K562 (cell line): ENCODE data around the gene PSMB11. TPM values are rescaled to one million over a fixed set of nuclear protein-coding genes. Genes with fewer than 3 reads are reported as not detected.

ENCODE experiments used
- PRPF4 ChIP-seq: fragments of 200-400 bp; formaldehyde crosslinking; IDR thresholded peaks from one replicate; pipeline ENCODE4 v1.6.1; 2017; ENCODE audit warnings: low read length, low read depth, mild to moderate bottlenecking; ENCODE audit not compliant: insufficient read depth, poor library complexity, severe bottlenecking
- polyA plus RNA-seq, 8 experiments: library from polyadenylated mRNA; depleted of rRNA in 4 of 8; stranded (reverse) in 5 of 8; unstranded in 3 of 8; fragments of >200 nt; fragmentation: Nextera tagmentation in 2 of 8; fragmentation: Illumina TruSeq in 1 of 8; extraction: Ambion mirVana in 2 of 8; extraction: Trizol in 1 of 8; gene quantifications; 2 replicates each; pipeline versions ENCODE4 v1.2.1 to v1.2.3, GENCODE V29; 2011 to 2014; ENCODE audit warnings: inconsistent platforms in 1 of 8, missing spikeins in 1 of 8
- total RNA-seq, 7 experiments: library from RNA; depleted of rRNA in 6 of 7; stranded (reverse); fragments of >200 nt in 6 of 7; fragmentation: Illumina TruSeq in 2 of 7; extraction: Trizol in 2 of 7; gene quantifications; 2 replicates each; pipeline versions ENCODE4 v1.2.1 to v1.2.3, GENCODE V29; 2011 to 2021; ENCODE audit warnings: low replicate concordance in 1 of 7
- TF ChIP-seq, protein P1 (sequence below): fragments of 450-650 bp; IDR thresholded peaks from 2 replicates; pipeline ENCODE4 v1.6.1; 2016; ENCODE audit warnings: low read depth
- TF ChIP-seq, protein P2 (sequence below): fragments of 450-650 bp; IDR thresholded peaks from 2 replicates; pipeline ENCODE4 v1.6.1; 2016; ENCODE audit warnings: mild to moderate bottlenecking, moderate library complexity
- TF ChIP-seq, protein P3 (sequence below): fragments of 450-650 bp; formaldehyde crosslinking; IDR thresholded peaks from 2 replicates; pipeline ENCODE4 v1.4.0; 2022; ENCODE audit warnings: missing genetic modification characterization

Gene PSMB11
- total and polyA plus RNA-seq, 9 of the 15 experiments (the other 6 are each of a cell fraction or from before 2014, with no cell fraction given), result not detected

DNA sequence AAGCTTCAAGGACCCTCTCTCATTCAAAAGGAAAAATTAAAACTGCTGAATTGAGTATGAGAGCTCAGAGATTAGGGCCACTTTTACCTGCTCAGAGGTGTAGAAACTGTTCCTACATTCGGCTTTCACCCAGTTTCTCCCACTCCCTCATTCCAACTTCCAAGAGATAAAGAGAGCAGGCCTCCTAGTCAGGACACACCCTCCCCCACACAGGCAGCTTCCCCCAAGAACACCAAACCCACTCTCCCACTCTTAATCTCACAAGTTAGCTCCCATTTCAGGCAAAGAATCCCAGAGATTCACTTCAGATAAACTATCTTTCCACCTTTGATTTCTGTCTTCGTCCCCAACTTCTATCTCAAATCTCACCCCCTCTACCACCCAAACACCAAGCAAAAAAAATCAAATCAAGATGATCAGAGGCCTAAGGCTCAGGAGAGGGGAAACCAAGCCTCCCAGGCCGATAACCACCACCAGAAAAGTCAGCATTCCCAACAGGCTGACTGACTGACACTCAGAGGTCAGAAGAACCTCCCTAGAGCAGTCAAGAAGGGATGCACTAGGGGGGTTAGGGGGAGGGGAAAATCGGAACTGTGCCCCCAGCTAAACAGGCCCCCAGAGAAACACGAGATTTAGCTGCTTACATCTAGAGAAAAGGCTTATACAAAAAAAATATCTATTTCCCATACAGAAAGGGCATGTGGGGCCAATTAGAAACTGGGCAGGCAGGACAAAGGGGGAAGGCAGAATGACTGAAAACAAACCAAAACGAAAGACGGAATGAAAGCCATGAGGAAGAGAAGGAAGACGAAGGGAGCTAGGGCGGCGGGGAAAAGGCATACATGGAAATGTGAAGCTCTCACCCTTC lies 28.5 kb downstream of the PSMB11 start (continued):
- TF ChIP-seq, protein P1, sequence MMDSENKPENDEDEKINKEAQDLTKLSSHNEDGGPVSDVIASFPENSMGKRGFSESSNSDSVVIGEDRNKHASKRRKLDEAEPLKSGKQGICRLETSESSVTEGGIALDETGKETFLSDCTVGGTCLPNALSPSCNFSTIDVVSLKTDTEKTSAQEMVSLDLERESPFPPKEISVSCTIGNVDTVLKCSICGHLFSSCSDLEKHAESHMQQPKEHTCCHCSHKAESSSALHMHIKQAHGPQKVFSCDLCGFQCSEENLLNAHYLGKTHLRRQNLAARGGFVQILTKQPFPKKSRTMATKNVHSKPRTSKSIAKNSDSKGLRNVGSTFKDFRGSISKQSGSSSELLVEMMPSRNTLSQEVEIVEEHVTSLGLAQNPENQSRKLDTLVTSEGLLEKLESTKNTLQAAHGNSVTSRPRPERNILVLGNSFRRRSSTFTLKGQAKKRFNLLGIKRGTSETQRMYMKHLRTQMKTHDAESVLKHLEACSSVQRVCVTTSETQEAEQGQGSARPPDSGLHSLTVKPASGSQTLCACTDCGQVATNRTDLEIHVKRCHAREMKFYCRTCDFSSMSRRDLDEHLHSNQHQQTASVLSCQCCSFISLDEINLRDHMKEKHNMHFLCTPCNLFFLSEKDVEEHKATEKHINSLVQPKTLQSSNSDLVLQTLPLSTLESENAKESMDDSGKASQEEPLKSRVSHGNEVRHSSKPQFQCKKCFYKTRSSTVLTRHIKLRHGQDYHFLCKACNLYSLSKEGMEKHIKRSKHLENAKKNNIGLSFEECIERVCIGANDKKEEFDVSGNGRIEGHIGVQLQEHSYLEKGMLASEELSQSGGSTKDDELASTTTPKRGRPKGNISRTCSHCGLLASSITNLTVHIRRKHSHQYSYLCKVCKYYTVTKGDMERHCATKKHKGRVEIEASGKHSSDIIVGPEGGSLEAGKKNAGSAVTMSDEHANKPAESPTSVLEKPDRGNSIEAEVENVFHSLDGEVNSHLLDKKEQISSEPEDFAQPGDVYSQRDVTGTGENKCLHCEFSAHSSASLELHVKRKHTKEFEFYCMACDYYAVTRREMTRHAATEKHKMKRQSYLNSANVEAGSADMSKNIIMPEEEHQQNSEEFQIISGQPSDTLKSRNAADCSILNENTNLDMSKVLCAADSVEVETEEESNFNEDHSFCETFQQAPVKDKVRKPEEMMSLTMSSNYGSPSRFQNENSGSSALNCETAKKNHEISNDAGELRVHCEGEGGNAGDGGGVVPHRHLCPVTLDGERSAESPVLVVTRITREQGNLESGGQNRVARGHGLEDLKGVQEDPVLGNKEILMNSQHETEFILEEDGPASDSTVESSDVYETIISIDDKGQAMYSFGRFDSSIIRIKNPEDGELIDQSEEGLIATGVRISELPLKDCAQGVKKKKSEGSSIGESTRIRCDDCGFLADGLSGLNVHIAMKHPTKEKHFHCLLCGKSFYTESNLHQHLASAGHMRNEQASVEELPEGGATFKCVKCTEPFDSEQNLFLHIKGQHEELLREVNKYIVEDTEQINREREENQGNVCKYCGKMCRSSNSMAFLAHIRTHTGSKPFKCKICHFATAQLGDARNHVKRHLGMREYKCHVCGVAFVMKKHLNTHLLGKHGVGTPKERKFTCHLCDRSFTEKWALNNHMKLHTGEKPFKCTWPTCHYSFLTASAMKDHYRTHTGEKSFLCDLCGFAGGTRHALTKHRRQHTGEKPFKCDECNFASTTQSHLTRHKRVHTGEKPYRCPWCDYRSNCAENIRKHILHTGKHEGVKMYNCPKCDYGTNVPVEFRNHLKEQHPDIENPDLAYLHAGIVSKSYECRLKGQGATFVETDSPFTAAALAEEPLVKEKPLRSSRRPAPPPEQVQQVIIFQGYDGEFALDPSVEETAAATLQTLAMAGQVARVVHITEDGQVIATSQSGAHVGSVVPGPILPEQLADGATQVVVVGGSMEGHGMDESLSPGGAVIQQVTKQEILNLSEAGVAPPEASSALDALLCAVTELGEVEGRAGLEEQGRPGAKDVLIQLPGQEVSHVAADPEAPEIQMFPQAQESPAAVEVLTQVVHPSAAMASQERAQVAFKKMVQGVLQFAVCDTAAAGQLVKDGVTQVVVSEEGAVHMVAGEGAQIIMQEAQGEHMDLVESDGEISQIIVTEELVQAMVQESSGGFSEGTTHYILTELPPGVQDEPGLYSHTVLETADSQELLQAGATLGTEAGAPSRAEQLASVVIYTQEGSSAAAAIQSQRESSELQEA, result no peak
- TF ChIP-seq, protein P2, sequence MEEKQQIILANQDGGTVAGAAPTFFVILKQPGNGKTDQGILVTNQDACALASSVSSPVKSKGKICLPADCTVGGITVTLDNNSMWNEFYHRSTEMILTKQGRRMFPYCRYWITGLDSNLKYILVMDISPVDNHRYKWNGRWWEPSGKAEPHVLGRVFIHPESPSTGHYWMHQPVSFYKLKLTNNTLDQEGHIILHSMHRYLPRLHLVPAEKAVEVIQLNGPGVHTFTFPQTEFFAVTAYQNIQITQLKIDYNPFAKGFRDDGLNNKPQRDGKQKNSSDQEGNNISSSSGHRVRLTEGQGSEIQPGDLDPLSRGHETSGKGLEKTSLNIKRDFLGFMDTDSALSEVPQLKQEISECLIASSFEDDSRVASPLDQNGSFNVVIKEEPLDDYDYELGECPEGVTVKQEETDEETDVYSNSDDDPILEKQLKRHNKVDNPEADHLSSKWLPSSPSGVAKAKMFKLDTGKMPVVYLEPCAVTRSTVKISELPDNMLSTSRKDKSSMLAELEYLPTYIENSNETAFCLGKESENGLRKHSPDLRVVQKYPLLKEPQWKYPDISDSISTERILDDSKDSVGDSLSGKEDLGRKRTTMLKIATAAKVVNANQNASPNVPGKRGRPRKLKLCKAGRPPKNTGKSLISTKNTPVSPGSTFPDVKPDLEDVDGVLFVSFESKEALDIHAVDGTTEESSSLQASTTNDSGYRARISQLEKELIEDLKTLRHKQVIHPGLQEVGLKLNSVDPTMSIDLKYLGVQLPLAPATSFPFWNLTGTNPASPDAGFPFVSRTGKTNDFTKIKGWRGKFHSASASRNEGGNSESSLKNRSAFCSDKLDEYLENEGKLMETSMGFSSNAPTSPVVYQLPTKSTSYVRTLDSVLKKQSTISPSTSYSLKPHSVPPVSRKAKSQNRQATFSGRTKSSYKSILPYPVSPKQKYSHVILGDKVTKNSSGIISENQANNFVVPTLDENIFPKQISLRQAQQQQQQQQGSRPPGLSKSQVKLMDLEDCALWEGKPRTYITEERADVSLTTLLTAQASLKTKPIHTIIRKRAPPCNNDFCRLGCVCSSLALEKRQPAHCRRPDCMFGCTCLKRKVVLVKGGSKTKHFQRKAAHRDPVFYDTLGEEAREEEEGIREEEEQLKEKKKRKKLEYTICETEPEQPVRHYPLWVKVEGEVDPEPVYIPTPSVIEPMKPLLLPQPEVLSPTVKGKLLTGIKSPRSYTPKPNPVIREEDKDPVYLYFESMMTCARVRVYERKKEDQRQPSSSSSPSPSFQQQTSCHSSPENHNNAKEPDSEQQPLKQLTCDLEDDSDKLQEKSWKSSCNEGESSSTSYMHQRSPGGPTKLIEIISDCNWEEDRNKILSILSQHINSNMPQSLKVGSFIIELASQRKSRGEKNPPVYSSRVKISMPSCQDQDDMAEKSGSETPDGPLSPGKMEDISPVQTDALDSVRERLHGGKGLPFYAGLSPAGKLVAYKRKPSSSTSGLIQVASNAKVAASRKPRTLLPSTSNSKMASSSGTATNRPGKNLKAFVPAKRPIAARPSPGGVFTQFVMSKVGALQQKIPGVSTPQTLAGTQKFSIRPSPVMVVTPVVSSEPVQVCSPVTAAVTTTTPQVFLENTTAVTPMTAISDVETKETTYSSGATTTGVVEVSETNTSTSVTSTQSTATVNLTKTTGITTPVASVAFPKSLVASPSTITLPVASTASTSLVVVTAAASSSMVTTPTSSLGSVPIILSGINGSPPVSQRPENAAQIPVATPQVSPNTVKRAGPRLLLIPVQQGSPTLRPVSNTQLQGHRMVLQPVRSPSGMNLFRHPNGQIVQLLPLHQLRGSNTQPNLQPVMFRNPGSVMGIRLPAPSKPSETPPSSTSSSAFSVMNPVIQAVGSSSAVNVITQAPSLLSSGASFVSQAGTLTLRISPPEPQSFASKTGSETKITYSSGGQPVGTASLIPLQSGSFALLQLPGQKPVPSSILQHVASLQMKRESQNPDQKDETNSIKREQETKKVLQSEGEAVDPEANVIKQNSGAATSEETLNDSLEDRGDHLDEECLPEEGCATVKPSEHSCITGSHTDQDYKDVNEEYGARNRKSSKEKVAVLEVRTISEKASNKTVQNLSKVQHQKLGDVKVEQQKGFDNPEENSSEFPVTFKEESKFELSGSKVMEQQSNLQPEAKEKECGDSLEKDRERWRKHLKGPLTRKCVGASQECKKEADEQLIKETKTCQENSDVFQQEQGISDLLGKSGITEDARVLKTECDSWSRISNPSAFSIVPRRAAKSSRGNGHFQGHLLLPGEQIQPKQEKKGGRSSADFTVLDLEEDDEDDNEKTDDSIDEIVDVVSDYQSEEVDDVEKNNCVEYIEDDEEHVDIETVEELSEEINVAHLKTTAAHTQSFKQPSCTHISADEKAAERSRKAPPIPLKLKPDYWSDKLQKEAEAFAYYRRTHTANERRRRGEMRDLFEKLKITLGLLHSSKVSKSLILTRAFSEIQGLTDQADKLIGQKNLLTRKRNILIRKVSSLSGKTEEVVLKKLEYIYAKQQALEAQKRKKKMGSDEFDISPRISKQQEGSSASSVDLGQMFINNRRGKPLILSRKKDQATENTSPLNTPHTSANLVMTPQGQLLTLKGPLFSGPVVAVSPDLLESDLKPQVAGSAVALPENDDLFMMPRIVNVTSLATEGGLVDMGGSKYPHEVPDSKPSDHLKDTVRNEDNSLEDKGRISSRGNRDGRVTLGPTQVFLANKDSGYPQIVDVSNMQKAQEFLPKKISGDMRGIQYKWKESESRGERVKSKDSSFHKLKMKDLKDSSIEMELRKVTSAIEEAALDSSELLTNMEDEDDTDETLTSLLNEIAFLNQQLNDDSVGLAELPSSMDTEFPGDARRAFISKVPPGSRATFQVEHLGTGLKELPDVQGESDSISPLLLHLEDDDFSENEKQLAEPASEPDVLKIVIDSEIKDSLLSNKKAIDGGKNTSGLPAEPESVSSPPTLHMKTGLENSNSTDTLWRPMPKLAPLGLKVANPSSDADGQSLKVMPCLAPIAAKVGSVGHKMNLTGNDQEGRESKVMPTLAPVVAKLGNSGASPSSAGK, result 0 out of 2 replicates have a peak, but pooled peaks have one; percentile 12
- TF ChIP-seq, protein P3, sequence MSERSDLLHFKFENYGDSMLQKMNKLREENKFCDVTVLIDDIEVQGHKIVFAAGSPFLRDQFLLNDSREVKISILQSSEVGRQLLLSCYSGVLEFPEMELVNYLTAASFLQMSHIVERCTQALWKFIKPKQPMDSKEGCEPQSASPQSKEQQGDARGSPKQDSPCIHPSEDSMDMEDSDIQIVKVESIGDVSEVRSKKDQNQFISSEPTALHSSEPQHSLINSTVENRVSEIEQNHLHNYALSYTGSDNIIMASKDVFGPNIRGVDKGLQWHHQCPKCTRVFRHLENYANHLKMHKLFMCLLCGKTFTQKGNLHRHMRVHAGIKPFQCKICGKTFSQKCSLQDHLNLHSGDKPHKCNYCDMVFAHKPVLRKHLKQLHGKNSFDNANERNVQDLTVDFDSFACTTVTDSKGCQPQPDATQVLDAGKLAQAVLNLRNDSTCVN (CRISPR knock-in tag), result 0 out of 2 replicates have a peak, but pooled peaks have one; percentile 33
- TF ChIP-seq PRPF4, result no peak
